GM10266 (cell line): ENCODE results near the gene NYNRIN.

Source experiments
- DNase-seq: peaks from one replicate; pipeline ENCODE4 v3.0.0; 2012; ENCODE audit errors: extremely low spot score
- TF ChIP-seq, protein P1 (sequence below): IDR thresholded peaks from 2 replicates; pipeline ENCODE4 v1.5.1; 2012; ENCODE audit warnings: mild to moderate bottlenecking, low read depth; ENCODE audit not compliant: control insufficient read depth, insufficient read depth; ENCODE audit errors: missing control alignments

NYNRIN gene

GRCh38 chr14:24403294-24403998 lies 4.6 kb downstream of the NYNRIN start:
- DNase-seq = no peak
- TF ChIP-seq, protein P1, sequence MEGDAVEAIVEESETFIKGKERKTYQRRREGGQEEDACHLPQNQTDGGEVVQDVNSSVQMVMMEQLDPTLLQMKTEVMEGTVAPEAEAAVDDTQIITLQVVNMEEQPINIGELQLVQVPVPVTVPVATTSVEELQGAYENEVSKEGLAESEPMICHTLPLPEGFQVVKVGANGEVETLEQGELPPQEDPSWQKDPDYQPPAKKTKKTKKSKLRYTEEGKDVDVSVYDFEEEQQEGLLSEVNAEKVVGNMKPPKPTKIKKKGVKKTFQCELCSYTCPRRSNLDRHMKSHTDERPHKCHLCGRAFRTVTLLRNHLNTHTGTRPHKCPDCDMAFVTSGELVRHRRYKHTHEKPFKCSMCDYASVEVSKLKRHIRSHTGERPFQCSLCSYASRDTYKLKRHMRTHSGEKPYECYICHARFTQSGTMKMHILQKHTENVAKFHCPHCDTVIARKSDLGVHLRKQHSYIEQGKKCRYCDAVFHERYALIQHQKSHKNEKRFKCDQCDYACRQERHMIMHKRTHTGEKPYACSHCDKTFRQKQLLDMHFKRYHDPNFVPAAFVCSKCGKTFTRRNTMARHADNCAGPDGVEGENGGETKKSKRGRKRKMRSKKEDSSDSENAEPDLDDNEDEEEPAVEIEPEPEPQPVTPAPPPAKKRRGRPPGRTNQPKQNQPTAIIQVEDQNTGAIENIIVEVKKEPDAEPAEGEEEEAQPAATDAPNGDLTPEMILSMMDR = no peak

DNA sequence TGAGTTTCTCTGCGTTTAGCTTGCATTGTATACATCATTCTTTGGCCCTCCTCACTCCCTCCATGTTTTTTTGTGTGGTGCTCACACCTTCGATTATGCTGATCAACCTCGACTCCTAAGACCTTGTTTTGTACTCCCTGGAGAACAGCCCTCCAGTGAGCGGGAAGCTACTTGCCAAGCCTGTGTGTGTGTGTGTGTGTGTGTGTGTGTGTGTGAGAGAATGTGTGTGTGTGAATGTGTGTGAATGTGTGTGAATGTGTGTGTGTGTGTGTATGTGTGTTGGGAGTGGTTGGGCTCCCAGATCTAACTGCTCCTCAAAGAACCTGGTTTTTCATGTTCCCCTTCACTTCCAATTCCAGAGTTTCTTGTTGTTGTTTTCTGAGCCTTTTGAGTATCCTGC lies 6.0 kb downstream of the NYNRIN start:
- TF ChIP-seq, protein P1 = no peak

DNA sequence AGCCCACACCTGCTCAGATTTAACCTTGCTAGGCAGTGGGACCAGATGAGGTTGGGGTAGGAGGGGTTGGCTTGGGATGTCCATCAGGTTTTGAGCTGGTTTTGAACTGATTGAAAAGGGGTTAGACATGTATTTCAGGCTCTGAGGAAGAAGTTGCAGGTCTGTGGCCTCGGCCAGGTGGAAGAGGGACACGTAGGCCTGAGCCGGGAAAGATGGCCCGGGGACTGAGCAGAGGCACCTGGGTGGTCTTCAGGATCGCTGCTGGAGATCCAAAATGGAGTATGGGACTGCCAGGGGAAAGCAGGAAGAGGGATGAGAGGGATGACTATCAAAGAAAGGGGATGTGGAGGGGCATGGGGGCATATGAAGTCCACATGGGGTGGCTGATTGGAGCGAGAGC lies 7.6 kb downstream of the NYNRIN start:
- TF ChIP-seq, protein P1 = no peak
- DNase-seq = no peak

More for the DNA sequence above, 6.0 kb downstream of the NYNRIN start:
- no peak for DNase-seq

DNA sequence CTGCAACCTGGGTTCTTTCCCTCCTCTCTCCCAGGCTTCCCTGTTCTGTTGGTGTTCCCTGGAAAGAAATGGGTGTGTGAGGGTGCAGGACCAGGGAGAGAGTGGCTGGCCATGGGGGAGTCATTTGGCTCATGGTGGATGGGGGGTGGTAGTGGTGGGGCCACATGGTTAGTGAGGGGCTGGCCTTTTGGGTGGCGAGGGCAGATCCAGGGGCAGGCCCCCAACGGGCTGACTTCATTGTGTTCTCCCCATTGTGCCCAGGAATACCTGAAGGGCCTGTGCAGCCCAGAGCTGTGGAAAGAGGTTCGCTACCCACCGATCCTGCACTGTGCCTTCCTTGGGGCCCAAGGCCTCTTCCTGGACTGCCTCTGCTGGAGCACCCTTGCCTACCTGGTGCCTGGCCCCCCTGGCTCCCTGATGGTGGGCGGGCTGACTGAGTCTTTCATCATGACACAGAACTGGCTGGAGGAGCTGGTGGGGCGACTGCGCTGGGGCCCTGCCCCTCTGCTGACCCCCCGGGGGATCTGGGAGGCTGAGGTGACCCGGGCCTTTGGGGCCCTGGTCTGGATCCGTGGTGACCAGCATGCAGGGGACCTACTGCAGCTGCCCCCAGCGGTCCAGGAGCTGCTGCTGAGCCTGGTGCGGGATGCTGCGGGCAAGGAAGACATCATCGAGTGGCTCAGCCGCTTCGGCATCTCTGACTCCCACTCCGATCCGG lies 9.0 kb downstream of the NYNRIN start:
- no peak for DNase-seq
- TF ChIP-seq, protein P1 = no peak

- no peak for DNase-seq
Observed at GRCh38 chr14:24408764-24409163, 10.0 kb downstream of the NYNRIN start.

GRCh38 chr14:24409192-24409591 lies 10.4 kb downstream of the NYNRIN start:
- TF ChIP-seq, protein P1 = no peak
- DNase-seq = no peak

More at GRCh38 chr14:24408764-24409163, 10.0 kb downstream of the NYNRIN start:
- TF ChIP-seq, protein P1 = no peak

DNA sequence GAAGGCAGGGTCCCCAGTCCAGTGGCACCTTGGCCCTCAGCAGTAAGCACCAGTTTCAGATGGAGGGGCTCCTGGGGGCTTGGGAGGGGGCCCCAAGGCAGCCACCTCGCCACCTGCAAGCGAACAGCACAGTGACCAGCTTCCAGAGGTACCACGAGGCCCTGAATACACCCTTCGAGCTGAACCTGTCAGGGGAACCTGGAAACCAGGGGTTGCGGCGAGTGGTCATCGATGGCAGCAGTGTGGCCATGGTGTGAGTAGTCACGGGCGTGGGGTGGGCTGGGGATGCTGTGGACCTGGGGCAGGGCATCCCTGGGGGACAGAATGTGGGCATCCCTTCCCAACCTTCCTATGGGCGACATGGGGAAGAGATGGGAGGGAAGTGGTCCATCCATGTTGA lies 11.2 kb downstream of the NYNRIN start:
- DNase-seq = no peak
- TF ChIP-seq, protein P1 = no peak
